GM12801 (cell line): ENCODE results near the gene PTPRU.

Source experiments
- CTCF ChIP-seq: IDR thresholded peaks from one replicate; pipeline ENCODE4 v1.5.1; 2011; ENCODE audit warnings: control low read depth; ENCODE audit not compliant: insufficient read length; ENCODE audit errors: extremely low read depth

The PTPRU gene

DNA sequence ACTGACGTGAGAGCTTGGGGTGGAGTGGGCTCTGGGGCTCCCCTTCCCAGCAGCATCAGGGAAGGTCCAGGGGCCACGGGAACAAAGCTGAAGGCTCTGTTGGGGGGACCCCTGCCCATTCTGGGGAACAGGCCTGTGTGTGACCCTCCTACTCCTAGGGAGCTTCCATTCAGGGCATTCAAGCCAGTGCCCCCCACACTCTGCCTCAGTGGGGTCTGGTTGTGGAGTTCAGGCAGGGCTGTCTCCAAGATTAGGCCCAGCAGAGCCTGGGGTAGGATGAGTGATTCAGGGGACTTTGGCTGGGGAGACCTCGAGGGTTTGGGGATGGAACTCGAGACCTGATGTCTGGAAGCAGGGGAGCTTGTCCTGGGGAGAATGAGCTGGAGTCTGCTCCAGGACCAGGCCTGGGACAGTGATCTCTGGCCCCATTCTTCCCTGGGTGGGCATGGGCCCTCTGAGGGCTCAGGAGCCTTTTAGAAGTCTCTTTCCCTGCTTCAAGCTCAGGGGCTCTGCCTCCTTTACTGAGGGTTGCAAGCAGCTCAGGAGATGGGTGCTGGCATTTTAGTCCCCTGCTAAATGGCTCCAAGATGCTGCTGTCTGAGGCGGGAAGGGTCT is 81.7 kb downstream of the PTPRU start:
- no peak for TF ChIP-seq CTCF

DNA sequence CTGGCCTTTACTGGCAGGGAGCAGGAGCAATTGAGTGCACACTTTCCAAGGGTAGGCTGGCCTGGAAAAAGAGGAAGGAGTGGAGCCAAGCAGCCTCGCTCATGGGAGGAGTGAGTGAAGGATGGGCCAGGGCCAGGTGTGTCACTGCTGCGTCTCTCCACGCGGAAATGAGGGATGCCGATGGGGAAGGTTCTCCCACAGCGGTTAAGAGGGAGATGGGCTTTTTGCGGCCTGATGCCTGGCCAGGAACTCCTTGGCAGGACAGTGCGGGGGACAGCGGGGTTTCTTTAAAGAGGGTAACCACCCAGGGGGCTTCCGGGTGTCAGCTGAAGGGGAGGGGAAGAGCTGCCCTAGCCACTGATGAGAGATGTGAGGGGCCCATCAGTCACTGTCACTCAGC is 82.4 kb downstream of the PTPRU start:
- no peak for TF ChIP-seq CTCF

GRCh38 chr1:29319300-29320110 is 83.2 kb downstream of the PTPRU start:
- TF ChIP-seq CTCF = no peak

DNA sequence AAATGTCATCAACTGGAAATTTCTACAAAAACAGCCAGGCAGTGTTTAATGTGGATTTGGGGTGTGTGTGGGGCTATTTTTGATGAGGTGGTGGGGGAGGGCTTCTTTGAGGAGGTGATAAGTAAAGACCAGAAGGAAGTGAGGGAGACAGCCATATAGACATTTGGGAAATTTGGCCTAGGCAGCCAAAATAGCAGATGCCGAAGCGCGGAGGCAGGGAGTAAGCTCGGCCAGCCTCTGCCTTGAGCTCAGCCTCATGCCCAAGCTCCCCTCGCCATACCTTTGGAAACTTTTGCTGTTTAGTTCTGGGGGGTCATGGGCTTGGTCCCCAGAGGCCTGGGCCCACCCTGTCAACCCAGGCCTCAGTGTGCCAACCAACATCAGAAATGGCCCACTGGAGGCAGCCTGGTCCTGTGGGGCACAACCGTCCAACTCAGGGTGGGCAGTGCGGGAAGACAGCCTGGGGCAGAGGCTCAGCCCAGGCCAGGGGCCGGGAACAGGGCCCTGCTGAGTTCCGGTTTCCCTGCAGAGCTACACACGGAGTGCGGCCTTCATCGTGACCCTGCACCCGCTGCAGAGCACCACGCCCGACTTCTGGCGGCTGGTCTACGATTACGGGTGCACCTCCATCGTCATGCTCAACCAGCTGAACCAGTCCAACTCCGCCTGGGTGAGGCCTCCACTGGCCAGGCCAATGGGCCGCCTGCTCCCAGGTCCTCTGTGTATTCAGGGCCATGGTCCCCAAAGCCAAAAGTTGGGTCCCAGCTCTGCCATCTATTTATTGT is 84.0 kb downstream of the PTPRU start:
- TF ChIP-seq CTCF = no peak

GRCh38 chr1:29321176-29321575 is 84.9 kb downstream of the PTPRU start:
- no peak for TF ChIP-seq CTCF

DNA sequence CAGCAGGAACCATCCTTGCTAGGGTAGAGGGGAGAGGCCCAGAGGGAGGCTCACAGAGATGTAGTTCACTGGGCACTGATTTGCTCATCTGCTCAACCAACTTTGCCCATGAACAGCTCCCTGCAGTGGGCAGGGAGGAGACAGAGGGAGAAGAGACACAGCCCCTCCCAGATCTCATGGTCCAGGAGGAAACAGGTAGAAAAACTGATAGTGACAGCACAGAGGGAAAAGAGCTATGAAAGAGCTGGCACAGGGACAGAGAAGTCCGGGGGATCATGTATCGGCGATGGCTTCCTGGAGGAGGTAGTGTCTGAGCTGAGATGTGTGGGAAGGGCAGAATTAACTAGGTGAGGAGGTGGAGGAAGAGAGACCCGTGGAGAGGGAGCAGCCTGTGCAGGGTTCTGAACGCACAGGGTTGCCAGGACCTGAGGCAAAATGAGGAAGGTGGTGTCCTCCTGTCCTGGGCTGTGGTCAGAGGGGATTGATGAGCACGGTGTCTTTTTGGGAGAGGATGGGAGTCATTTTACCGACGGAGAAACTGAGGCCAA is 85.9 kb downstream of the PTPRU start:
- no peak for TF ChIP-seq CTCF
